Kidney (tissue), 14 donors: ENCODE results near the gene ESRRA. TPM values are rescaled to one million over a fixed set of nuclear protein-coding genes. Genes with fewer than 3 reads are reported as not detected.
"Not testable (repeated sequence)": the region's sequence is repeated elsewhere in the genome, so short reads cannot be mapped to it uniquely, and the experiment has no call there.

Experiments used
- DNase-seq, 5 donors: peaks; one replicate each; pipeline ENCODE4 v3.0.0-alpha.2; 2013 to 2020
- FAIRE-seq: peaks from 2 replicates; lab custom pipeline; 2012; peaks lifted over from hg19 to GRCh38; lab: Jason Lieb, UNC
- H3K27ac ChIP-seq, 2 donors: one replicate each; pipeline ENCODE4 v1.7.0; 2013; ENCODE audit warnings: low read depth in 2 of 2, low read length in 2 of 2, inconsistent platforms in 1 of 2
- H3K27me3 ChIP-seq: one replicate; pipeline ENCODE4 v1.7.1; 2013; ENCODE audit warnings: low read length, inconsistent platforms; ENCODE audit not compliant: control insufficient read depth, insufficient read depth
- H3K36me3 ChIP-seq, 3 donors: one replicate each; pipeline versions ENCODE4 v1.7.0 to v1.7.1; 2013; ENCODE audit warnings: low read length in 3 of 3, control low read depth in 1 of 3, inconsistent platforms in 1 of 3; ENCODE audit not compliant: insufficient read depth in 3 of 3, control insufficient read depth in 2 of 3
- H3K4me1 ChIP-seq, 3 donors: one replicate each; pipeline versions ENCODE4 v1.7.0 to v1.7.1; 2013; ENCODE audit warnings: low read length in 3 of 3, inconsistent platforms in 1 of 3, low read depth in 1 of 3; ENCODE audit not compliant: control insufficient read depth in 2 of 3, insufficient read depth in 2 of 3
- H3K4me3 ChIP-seq, 3 donors: one replicate each; pipeline versions ENCODE4 v1.7.0 to v1.8.1; 2013; ENCODE audit warnings: low read length in 3 of 3, control low read depth in 1 of 3, inconsistent platforms in 1 of 3
- H3K9ac ChIP-seq, 3 donors: one replicate each; pipeline versions ENCODE4 v1.7.0 to v1.7.1; 2013; ENCODE audit warnings: low read length in 3 of 3, control low read depth in 1 of 3, inconsistent platforms in 1 of 3
- H3K9me3 ChIP-seq, 3 donors: one replicate each; pipeline versions ENCODE4 v1.7.0 to v1.7.1; 2013; ENCODE audit warnings: low read length in 3 of 3, control low read depth in 1 of 3, inconsistent platforms in 1 of 3; ENCODE audit not compliant: control insufficient read depth in 2 of 3, insufficient read depth in 1 of 3
- CTCF ChIP-seq: IDR thresholded peaks from 3 replicates; pipeline ENCODE4 v1.5.1; 2012; ENCODE audit warnings: mild to moderate bottlenecking, moderate library complexity, borderline replicate concordance; ENCODE audit not compliant: insufficient read depth; ENCODE audit errors: extremely low read depth
- intact Hi-C: fragments of 100-400 bp; cut with DNase I; formaldehyde crosslinking; loops from one replicate; pipeline ENCODE4 v1.11.1; 2022
- polyA plus RNA-seq: library from polyadenylated mRNA; stranded (reverse); fragments of 350-450 nt; fragmentation: Illumina TruSeq; extraction: RNeasy Lipid Tissue Mini Kit (QIAGEN cat#74804); gene quantifications from one replicate; pipeline ENCODE4 v1.2.3, GENCODE V29; 2014; ENCODE audit warnings: low read depth, low replicate concordance; ENCODE audit not compliant: insufficient read depth
- total RNA-seq: library from RNA; stranded (reverse); fragmentation: NEBNext Ultra II Directional; extraction: Animal tissue kit (Norgen Biotek cat#: 25700); gene quantifications from one replicate; pipeline ENCODE4 v1.2.1, GENCODE V29; 2021
- donor health status: control.
- donor health status: control.
- donor health status: control.
- donor health status: control.
- donor health status: control.
- donor health status: DM: yes; HTN: yes; CAD: no.
- donor health status: Normal renal cell carcinoma (clear cell type).

Gene ESRRA
- total and polyA plus RNA-seq, 2 donors from 2014 or later: 59.7 to 117 TPM

- FAIRE-seq (no peak), DNase-seq (peak in 4 of 5 donors; percentile 49 to 85 (median 76))
- no peak for TF ChIP-seq CTCF
- Histone ChIP-seq H3K36me3 (peaks cover 0 to 3% (median 0%) of the 10 kb centered on the region in 3 donors), H3K27ac (peak overlapping the region; percentile 86 to 87), H3K9ac (peak overlapping the region in 2 of 3 donors; percentile 59 to 73), H3K9me3 (no peaks in the 10 kb centered on the region), H3K4me1 (peaks cover 0 to 26% (median 13%) of the 10 kb centered on the region in 3 donors), H3K27me3 (no peaks in the 10 kb centered on the region), H3K4me3 (peak overlapping the region; percentile 6 to 95 (median 83))
- intact Hi-C loops: no loop called here
Observed at GRCh38 chr11:64306876-64307622, 1.7 kb downstream of the ESRRA start.

- H3K4me3 ChIP-seq: peak overlapping the region in 2 of 3 donors; percentile 7 to 83
- H3K27me3 ChIP-seq, H3K9ac ChIP-seq, H3K27ac ChIP-seq, DNase-seq, FAIRE-seq, intact Hi-C loops, H3K9me3 ChIP-seq, H3K36me3 ChIP-seq: not testable (repeated sequence)
- peaks cover 0 to 26% (median 13%) of the 10 kb centered on the region in 3 donors for H3K4me1 ChIP-seq
Observed at GRCh38 chr11:64307795-64308194, 2.5 kb downstream of the ESRRA start.

- Histone ChIP-seq H3K4me1 (peaks cover 0 to 9% (median 5%) of the 10 kb centered on the region in 3 donors), H3K9ac (no peak overlapping the region), H3K27ac (no peak overlapping the region), H3K27me3 (no peaks in the 10 kb centered on the region), H3K4me3 (no peak overlapping the region), H3K36me3 (peaks cover 0 to 8% (median 8%) of the 10 kb centered on the region in 3 donors), H3K9me3 (no peaks in the 10 kb centered on the region)
- FAIRE-seq (no peak), DNase-seq (no peak)
- intact Hi-C loops: no loop called here
- TF ChIP-seq CTCF: no peak
Observed at GRCh38 chr11:64312947-64313346, 7.6 kb downstream of the ESRRA start.

- FAIRE-seq: no peak
- no peak overlapping the region for H3K9ac ChIP-seq
- H3K36me3 ChIP-seq: peaks cover 0 to 8% (median 8%) of the 10 kb centered on the region in 3 donors
- no peaks in the 10 kb centered on the region for H3K27me3 ChIP-seq
- no peaks in the 10 kb centered on the region for H3K9me3 ChIP-seq
- no peak overlapping the region for H3K27ac ChIP-seq
- H3K4me1 ChIP-seq: peaks cover 0 to 9% (median 5%) of the 10 kb centered on the region in 3 donors
- DNase-seq: peak in 1 of 5 donors; percentile 83
- TF ChIP-seq CTCF: no peak
- intact Hi-C loops: no loop called here
- H3K4me3 ChIP-seq: no peak overlapping the region
Observed at GRCh38 chr11:64313491-64314145, 8.3 kb downstream of the ESRRA start.
